ENCODE data around the gene DENND1B. TPM values are rescaled to one million over a fixed set of nuclear protein-coding genes. Genes with fewer than 3 reads are reported as not detected.
"Not testable (repeated sequence)": the region's sequence is repeated elsewhere in the genome, so short reads cannot be mapped to it uniquely, and the experiment has no call there.

DENND1B gene
- total RNA-seq, 3 donors from 2014 or later: 10.1 to 54.7 (median 29.8) TPM

- no peaks in the 10 kb centered on the region for H3K4me1 ChIP-seq
- intact Hi-C loops (cut with DNase I; ENCODE audit: low total_unique reads): no loop called here
- no peak overlapping the region for H3K4me3 ChIP-seq
- H3K27me3 ChIP-seq: no peaks in the 10 kb centered on the region
- DNase-seq (ENCODE audit: low spot score in 2 of 2): no peak
- H3K9me3 ChIP-seq: no peaks in the 10 kb centered on the region
- TF ChIP-seq POLR2A (IDR thresholded peaks at IDR 0.05) (no peak), CTCF (IDR thresholded peaks at IDR 0.05) (no peak), POLR2AphosphoS5 (IDR thresholded peaks at IDR 0.05) (no peak)
- no peaks in the 10 kb centered on the region for H3K36me3 ChIP-seq
- H3K27ac ChIP-seq: no peak overlapping the region
Observed at GRCh38 chr1:197761654-197762053, 13.6 kb downstream of the DENND1B start.

- H3K27me3 ChIP-seq; H3K9me3 ChIP-seq; H3K4me3 ChIP-seq; H3K36me3 ChIP-seq; H3K27ac ChIP-seq; H3K4me1 ChIP-seq; intact Hi-C loops (cut with DNase I; ENCODE audit: low total_unique reads); DNase-seq (ENCODE audit: low spot score in 2 of 2): not testable (repeated sequence)
Observed at GRCh38 chr1:197755553-197755952, 19.7 kb downstream of the DENND1B start.

- H3K36me3 ChIP-seq; H3K9me3 ChIP-seq; H3K27ac ChIP-seq; H3K4me3 ChIP-seq; DNase-seq (ENCODE audit: low spot score in 2 of 2); H3K27me3 ChIP-seq; H3K4me1 ChIP-seq; intact Hi-C loops (cut with DNase I; ENCODE audit: low total_unique reads): not testable (repeated sequence)
Observed at GRCh38 chr1:197752652-197753164, 22.6 kb downstream of the DENND1B start.

GRCh38 chr1:197750366-197750765, 24.9 kb downstream of the DENND1B start:
- H3K4me1 ChIP-seq: no peaks in the 10 kb centered on the region

DNA sequence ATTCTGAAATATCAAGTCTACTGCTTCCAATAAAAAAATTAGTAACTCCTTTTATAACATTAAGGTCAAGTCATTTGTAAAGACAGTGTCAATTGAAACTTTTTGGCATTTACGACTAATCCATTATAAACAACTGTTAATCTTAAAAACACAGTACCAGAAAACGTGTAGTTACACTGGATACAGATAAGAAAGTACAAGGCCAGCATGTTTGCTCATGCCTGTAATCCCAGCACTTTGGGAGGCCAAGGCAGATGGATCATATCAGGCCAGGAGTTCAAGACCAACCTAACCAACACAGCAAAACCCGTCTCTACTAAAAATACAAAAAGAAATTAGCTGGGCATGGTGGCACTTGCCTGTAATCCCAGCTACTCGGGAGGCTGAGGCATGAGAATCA, 29.4 kb downstream of the DENND1B start:
- intact Hi-C loops (cut with DNase I; ENCODE audit: low total_unique reads): loop anchor here (10.0 kb wide), 1 partner anchor 1061 kb away; no protein-coding TSS in a partner anchor
- DNase-seq (ENCODE audit: low spot score in 2 of 2): no peak
- Histone ChIP-seq H3K4me1 (no peaks in the 10 kb centered on the region), H3K9me3 (no peaks in the 10 kb centered on the region), H3K27me3 (no peaks in the 10 kb centered on the region), H3K4me3 (no peak overlapping the region), H3K36me3 (no peaks in the 10 kb centered on the region), H3K27ac (no peak overlapping the region)
- TF ChIP-seq CTCF (IDR thresholded peaks at IDR 0.05): no peak

More at GRCh38 chr1:197750366-197750765, 24.9 kb downstream of the DENND1B start:
- intact Hi-C loops (cut with DNase I; ENCODE audit: low total_unique reads): no loop called here
- Histone ChIP-seq H3K36me3 (no peaks in the 10 kb centered on the region), H3K27me3 (no peaks in the 10 kb centered on the region), H3K4me3 (no peak overlapping the region), H3K27ac (no peak overlapping the region), H3K9me3 (no peaks in the 10 kb centered on the region)
- DNase-seq (ENCODE audit: low spot score in 2 of 2): no peak
- TF ChIP-seq POLR2A (IDR thresholded peaks at IDR 0.05) (no peak), POLR2AphosphoS5 (IDR thresholded peaks at IDR 0.05) (no peak), CTCF (IDR thresholded peaks at IDR 0.05) (no peak)

DNA sequence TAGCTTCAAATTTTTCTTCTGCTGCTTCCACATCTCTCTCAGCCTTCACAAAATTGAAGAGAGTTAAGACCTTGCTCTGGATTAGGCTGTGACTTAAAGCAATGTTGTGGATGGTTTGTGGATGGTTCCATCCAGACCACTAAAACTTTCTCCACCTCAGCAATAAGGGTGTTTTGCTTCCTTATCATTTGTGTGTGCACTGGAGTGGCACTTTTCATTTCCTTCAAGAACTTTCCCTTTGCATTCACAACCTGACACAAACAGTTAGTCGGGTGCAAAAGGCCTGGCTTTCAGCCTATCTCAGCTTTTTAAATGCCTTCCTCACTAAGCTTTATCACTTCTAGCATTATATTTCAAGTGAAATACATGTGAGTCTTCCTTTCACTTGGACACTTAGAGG, 30.3 kb downstream of the DENND1B start:
- Histone ChIP-seq H3K4me3 (no peak overlapping the region), H3K9me3 (no peaks in the 10 kb centered on the region), H3K27me3 (no peaks in the 10 kb centered on the region), H3K36me3 (no peaks in the 10 kb centered on the region), H3K4me1 (no peaks in the 10 kb centered on the region), H3K27ac (no peak overlapping the region)
- intact Hi-C loops (cut with DNase I; ENCODE audit: low total_unique reads): loop anchor here (10.0 kb wide), 1 partner anchor 1060 kb away; no protein-coding TSS in a partner anchor
- TF ChIP-seq POLR2A (IDR thresholded peaks at IDR 0.05): no peak
- TF ChIP-seq POLR2AphosphoS5 (IDR thresholded peaks at IDR 0.05): no peak
- TF ChIP-seq CTCF (IDR thresholded peaks at IDR 0.05): no peak
- no peak for DNase-seq (ENCODE audit: low spot score in 2 of 2)

Data from breast epithelium (tissue), 4 donors.